Neural cell (in vitro differentiated cells): Measurements from ENCODE around the gene TJP1.

Experiments used
- EZH2 ChIP-seq: fragments of 200-600, 300-800 bp; shearing (Covaris generic), sonication (generic); IDR thresholded peaks from 2 replicates; pipeline ENCODE4 v1.6.1; 2014; ENCODE audit warnings: antibody characterized with exemption, low read length, borderline replicate concordance, mild to moderate bottlenecking; ENCODE audit not compliant: insufficient read depth, poor library complexity, severe bottlenecking
- MXI1 ChIP-seq: fragments of 450-650 bp; conservative IDR thresholded peaks from 2 replicates; pipeline ENCODE4 v1.6.1; 2014; ENCODE audit warnings: antibody characterized with exemption, mild to moderate bottlenecking; ENCODE audit not compliant: poor library complexity, severe bottlenecking
- TF ChIP-seq, protein P1 (sequence below): fragments of 450-650 bp; IDR thresholded peaks from 2 replicates; pipeline ENCODE4 v1.5.1; 2014; ENCODE audit warnings: antibody characterized with exemption, mild to moderate bottlenecking, moderate library complexity; ENCODE audit not compliant: poor library complexity, severe bottlenecking
- TF ChIP-seq, protein P2 (sequence below): IDR thresholded peaks from 2 replicates; pipeline ENCODE4 v1.6.1; 2012; ENCODE audit warnings: borderline replicate concordance

DNA sequence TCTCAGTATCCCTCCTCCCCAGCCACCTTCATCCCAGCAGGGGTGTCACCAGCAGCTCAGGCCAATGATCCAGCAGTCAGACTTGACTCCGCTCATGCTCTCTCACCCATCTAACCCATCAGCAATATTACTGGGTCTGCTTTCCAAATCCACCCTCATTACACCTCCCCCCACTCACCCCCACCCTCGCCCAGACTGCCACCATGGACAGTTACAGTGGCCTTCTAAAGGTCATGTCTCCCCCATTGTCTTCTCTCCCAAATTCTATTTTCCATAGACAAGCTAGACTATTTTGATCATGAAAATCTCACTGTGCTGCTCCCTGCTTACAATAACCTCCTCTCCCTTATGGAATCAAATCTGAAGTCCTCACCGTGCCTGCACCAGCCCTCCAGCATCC lies 156.0 kb downstream of the TJP1 start:
- TF ChIP-seq, protein P1, sequence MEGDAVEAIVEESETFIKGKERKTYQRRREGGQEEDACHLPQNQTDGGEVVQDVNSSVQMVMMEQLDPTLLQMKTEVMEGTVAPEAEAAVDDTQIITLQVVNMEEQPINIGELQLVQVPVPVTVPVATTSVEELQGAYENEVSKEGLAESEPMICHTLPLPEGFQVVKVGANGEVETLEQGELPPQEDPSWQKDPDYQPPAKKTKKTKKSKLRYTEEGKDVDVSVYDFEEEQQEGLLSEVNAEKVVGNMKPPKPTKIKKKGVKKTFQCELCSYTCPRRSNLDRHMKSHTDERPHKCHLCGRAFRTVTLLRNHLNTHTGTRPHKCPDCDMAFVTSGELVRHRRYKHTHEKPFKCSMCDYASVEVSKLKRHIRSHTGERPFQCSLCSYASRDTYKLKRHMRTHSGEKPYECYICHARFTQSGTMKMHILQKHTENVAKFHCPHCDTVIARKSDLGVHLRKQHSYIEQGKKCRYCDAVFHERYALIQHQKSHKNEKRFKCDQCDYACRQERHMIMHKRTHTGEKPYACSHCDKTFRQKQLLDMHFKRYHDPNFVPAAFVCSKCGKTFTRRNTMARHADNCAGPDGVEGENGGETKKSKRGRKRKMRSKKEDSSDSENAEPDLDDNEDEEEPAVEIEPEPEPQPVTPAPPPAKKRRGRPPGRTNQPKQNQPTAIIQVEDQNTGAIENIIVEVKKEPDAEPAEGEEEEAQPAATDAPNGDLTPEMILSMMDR, result no peak
- TF ChIP-seq EZH2, result no peak
- no peak for TF ChIP-seq MXI1
- TF ChIP-seq, protein P2, sequence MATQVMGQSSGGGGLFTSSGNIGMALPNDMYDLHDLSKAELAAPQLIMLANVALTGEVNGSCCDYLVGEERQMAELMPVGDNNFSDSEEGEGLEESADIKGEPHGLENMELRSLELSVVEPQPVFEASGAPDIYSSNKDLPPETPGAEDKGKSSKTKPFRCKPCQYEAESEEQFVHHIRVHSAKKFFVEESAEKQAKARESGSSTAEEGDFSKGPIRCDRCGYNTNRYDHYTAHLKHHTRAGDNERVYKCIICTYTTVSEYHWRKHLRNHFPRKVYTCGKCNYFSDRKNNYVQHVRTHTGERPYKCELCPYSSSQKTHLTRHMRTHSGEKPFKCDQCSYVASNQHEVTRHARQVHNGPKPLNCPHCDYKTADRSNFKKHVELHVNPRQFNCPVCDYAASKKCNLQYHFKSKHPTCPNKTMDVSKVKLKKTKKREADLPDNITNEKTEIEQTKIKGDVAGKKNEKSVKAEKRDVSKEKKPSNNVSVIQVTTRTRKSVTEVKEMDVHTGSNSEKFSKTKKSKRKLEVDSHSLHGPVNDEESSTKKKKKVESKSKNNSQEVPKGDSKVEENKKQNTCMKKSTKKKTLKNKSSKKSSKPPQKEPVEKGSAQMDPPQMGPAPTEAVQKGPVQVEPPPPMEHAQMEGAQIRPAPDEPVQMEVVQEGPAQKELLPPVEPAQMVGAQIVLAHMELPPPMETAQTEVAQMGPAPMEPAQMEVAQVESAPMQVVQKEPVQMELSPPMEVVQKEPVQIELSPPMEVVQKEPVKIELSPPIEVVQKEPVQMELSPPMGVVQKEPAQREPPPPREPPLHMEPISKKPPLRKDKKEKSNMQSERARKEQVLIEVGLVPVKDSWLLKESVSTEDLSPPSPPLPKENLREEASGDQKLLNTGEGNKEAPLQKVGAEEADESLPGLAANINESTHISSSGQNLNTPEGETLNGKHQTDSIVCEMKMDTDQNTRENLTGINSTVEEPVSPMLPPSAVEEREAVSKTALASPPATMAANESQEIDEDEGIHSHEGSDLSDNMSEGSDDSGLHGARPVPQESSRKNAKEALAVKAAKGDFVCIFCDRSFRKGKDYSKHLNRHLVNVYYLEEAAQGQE, result no peak
